Sigmoid colon (tissue), 4 donors: ENCODE measurements around the gene RAD23B.

Experiments used
- CTCF ChIP-seq, 4 experiments: fragments of 450-650 bp in 3 of 4; fragments of 200-600 bp in 1 of 4; IDR thresholded peaks; one replicate each; pipeline ENCODE4 v1.5.1; 2016 to 2019; ENCODE audit warnings: antibody characterized with exemption in 4 of 4, mild to moderate bottlenecking in 3 of 4, moderate library complexity in 2 of 4
- EP300 ChIP-seq, 4 donors: sonication (generic); formaldehyde crosslinking; IDR thresholded peaks; one replicate each; pipeline ENCODE4 v1.6.1; 2017; ENCODE audit warnings: antibody characterized with exemption in 4 of 4
- POLR2A ChIP-seq, 2 donors: fragments of 450-650 bp; IDR thresholded peaks; one replicate each; pipeline ENCODE4 v1.6.1; 2016; ENCODE audit warnings: antibody characterized with exemption in 2 of 2, mild to moderate bottlenecking in 2 of 2, moderate library complexity in 2 of 2

GRCh38 chr9:107266624-107267368 is 16.3 kb upstream of the RAD23B start:
- TF ChIP-seq POLR2A (IDR thresholded peaks at IDR 0.05), result no peak
- no peak for TF ChIP-seq CTCF (IDR thresholded peaks at IDR 0.05)
- TF ChIP-seq EP300 (IDR thresholded peaks at IDR 0.05), result no peak
